GM12891 (cell line): ENCODE results near the gene KAZN.

Experiments
- DNase-seq: peaks from one replicate; pipeline ENCODE4 v3.0.0; 2011; ENCODE audit warnings: low spot score; ENCODE audit not compliant: insufficient read length
- FAIRE-seq: peaks from 2 replicates; lab custom pipeline; 2011; peaks lifted over from hg19 to GRCh38; lab: Jason Lieb, UNC
- PAX5 ChIP-seq: IDR thresholded peaks from 2 replicates; pipeline ENCODE4 v1.6.1; 2011; ENCODE audit warnings: low read length, moderate library complexity, mild to moderate bottlenecking; ENCODE audit not compliant: insufficient read depth, severe bottlenecking
- POLR2A ChIP-seq: IDR thresholded peaks from 2 replicates; pipeline ENCODE4 v1.6.1; 2011; ENCODE audit warnings: low read depth, low read length, control low read depth
- POLR2AphosphoS5 ChIP-seq: IDR thresholded peaks from 2 replicates; pipeline ENCODE4 v1.6.1; 2011; ENCODE audit warnings: low read depth, low read length, control low read depth
- POU2F2 ChIP-seq: IDR thresholded peaks from 2 replicates; pipeline ENCODE4 v1.6.1; 2011; ENCODE audit warnings: low read depth, mild to moderate bottlenecking, control low read depth, low read length, moderate library complexity
- SPI1 ChIP-seq: IDR thresholded peaks from 2 replicates; pipeline ENCODE4 v1.6.1; 2011; ENCODE audit warnings: low read depth, low read length, control low read depth
- TAF1 ChIP-seq: IDR thresholded peaks from 2 replicates; pipeline ENCODE4 v1.6.1; 2011; ENCODE audit warnings: low read depth, low read length, control low read depth

The KAZN gene

GRCh38 chr1:14952626-14953314 is 354.3 kb downstream of the KAZN start:
- TF ChIP-seq POU2F2 (no peak), SPI1 (no peak), PAX5 (no peak), POLR2AphosphoS5 (no peak), POLR2A (no peak), TAF1 (no peak)
- FAIRE-seq, result no peak
- DNase-seq, result no peak

- no peak for FAIRE-seq
- TF ChIP-seq TAF1 (no peak), POLR2A (no peak), SPI1 (no peak), POLR2AphosphoS5 (no peak), PAX5 (no peak), POU2F2 (no peak)
- DNase-seq, result no peak
Measured at GRCh38 chr1:14954210-14954609, 355.7 kb downstream of the KAZN start.

GRCh38 chr1:14954930-14955329 is 356.4 kb downstream of the KAZN start:
- DNase-seq (no peak), FAIRE-seq (no peak)
- no peak for TF ChIP-seq POLR2A
- TF ChIP-seq SPI1, result no peak
- no peak for TF ChIP-seq PAX5
- no peak for TF ChIP-seq POU2F2
- no peak for TF ChIP-seq POLR2AphosphoS5
- TF ChIP-seq TAF1, result no peak

GRCh38 chr1:14955402-14955801 is 356.9 kb downstream of the KAZN start:
- FAIRE-seq (no peak), DNase-seq (no peak)
- TF ChIP-seq TAF1 (no peak), POLR2AphosphoS5 (no peak), POLR2A (no peak), POU2F2 (no peak), PAX5 (no peak), SPI1 (no peak)

- DNase-seq (no peak), FAIRE-seq (no peak)
- no peak for TF ChIP-seq POLR2A
- no peak for TF ChIP-seq POLR2AphosphoS5
- no peak for TF ChIP-seq TAF1
- TF ChIP-seq POU2F2, result no peak
- TF ChIP-seq PAX5, result no peak
- no peak for TF ChIP-seq SPI1
Measured at GRCh38 chr1:14955976-14956375, 357.5 kb downstream of the KAZN start.

GRCh38 chr1:14956579-14957195 is 358.2 kb downstream of the KAZN start:
- FAIRE-seq, result no peak

GRCh38 chr1:14957375-14958098 is 359.1 kb downstream of the KAZN start:
- FAIRE-seq, result no peak
- DNase-seq, result no peak
- TF ChIP-seq POU2F2 (no peak), POLR2AphosphoS5 (no peak)

More at GRCh38 chr1:14956579-14957195, 358.2 kb downstream of the KAZN start:
- TF ChIP-seq PAX5, result no peak
- DNase-seq, result no peak

- FAIRE-seq, result no peak
- TF ChIP-seq TAF1, result no peak
- TF ChIP-seq POU2F2, result no peak
- TF ChIP-seq PAX5, result no peak
- TF ChIP-seq POLR2AphosphoS5, result no peak
- TF ChIP-seq SPI1, result no peak
- TF ChIP-seq POLR2A, result no peak
Measured at GRCh38 chr1:14958249-14959058, 360.0 kb downstream of the KAZN start.

GRCh38 chr1:14959059-14959694 is 360.7 kb downstream of the KAZN start:
- no peak for DNase-seq
- TF ChIP-seq TAF1 (no peak), POLR2AphosphoS5 (no peak), SPI1 (no peak), POLR2A (no peak), POU2F2 (no peak), PAX5 (no peak)
- FAIRE-seq, result no peak

More at GRCh38 chr1:14958249-14959058, 360.0 kb downstream of the KAZN start:
- no peak for DNase-seq
